ENCODE data around the gene ANK3. TPM values are rescaled to one million over a fixed set of nuclear protein-coding genes. Genes with fewer than 3 reads are reported as not detected.

The ANK3 gene
- total and polyA plus RNA-seq, 2 donors: 10.9 to 86.9 TPM

- 92% methylated on average over 1 of the region's 1 CpG for WGBS
- DNase-seq (ENCODE audit: extremely low spot score): no peak
Measured at GRCh38 chr10:60340973-60341372, 48.7 kb downstream of the ANK3 start.

DNA sequence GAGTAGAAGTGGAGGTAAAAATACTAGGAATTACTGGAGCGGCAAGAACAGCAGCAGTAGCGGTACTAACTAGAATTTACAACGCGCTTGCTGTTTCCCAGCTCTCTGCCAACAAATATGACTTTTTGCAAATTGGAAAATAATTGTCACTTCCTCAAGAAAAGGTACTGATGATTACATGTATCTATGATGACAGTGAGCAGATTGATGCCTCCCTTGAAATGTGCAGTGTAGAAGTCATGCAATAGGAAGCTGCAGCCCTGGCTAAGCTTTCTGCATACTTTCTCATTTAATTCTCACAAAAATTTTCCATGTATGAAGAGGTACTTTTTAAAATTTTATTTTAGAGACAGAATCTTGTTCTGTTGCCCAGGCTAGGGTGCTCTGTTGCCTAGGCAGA is 49.9 kb downstream of the ANK3 start:
- no peak overlapping the region for H3K4me3 ChIP-seq (ENCODE audit: low read depth, low read length)
- no peak for DNase-seq (ENCODE audit: extremely low spot score)
- WGBS: 81% methylated on average over 4 of the region's 4 CpGs
- H3K4me1 ChIP-seq (ENCODE audit: insufficient read depth): no peaks in the 10 kb centered on the region
- H3K36me3 ChIP-seq (ENCODE audit: insufficient read depth): no peaks in the 10 kb centered on the region
- no peak overlapping the region for H3K27ac ChIP-seq (ENCODE audit: low read depth)

More at GRCh38 chr10:60340973-60341372, 48.7 kb downstream of the ANK3 start:
- no peak overlapping the region for H3K27ac ChIP-seq (ENCODE audit: low read depth)
- H3K4me3 ChIP-seq (ENCODE audit: low read depth, low read length): no peak overlapping the region
- H3K36me3 ChIP-seq (ENCODE audit: insufficient read depth): no peaks in the 10 kb centered on the region
- H3K4me1 ChIP-seq (ENCODE audit: insufficient read depth): no peaks in the 10 kb centered on the region

DNA sequence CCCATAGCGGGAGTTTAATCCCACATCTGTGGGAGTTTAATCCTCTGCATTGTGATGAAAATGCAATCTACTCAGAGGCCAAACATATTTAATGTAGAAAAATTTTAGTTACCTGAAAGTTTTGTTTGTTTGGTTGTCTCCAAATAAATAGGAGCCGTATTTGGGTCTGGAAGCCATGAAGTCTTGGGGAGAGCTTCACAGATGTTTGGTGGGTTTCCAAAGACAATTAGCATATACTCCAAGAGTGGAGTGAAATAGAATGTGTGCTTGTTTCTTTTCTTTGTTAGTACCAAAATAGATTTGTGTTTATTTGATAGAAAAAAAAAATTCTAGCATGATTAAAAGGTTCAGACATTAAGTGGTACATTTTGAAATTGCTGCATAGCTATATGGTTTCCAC is 50.9 kb downstream of the ANK3 start:
- H3K36me3 ChIP-seq (ENCODE audit: insufficient read depth): no peaks in the 10 kb centered on the region
- WGBS: 89% methylated on average over 2 of the region's 2 CpGs

DNA sequence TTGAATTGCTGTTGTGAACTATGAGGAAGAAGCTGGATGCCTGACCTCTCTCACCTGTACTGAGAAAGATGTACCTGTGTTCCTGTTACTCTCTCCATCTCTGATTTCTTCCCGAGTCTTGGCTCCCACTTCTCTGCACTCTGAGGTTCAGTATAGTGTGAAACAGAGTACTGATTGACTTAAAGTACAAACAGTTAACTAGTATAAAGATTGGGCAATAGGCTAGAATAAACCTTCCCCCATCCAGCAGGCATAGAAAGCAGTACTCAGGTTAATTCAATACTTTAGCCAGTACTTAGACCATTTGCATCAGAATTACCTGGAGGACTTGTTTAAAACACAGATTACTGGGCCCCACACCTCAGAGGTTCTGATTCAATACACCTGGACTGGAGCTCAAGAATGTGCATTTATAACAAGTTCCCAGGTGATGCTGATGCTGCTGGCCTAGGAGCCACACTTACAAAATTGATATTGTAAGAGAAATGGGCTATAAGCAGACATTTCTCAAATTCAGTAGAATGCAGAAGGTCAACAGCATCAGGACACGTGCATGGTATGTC is 51.6 kb downstream of the ANK3 start:
- no peak for DNase-seq (ENCODE audit: extremely low spot score)
- 68% methylated on average over 2 of the region's 2 CpGs for WGBS
- no peaks in the 10 kb centered on the region for H3K36me3 ChIP-seq (ENCODE audit: insufficient read depth)

More for the DNA sequence above, 50.9 kb downstream of the ANK3 start:
- no peak for DNase-seq (ENCODE audit: extremely low spot score)
- Histone ChIP-seq H3K27ac (ENCODE audit: low read depth) (no peak overlapping the region), H3K4me1 (ENCODE audit: insufficient read depth) (no peaks in the 10 kb centered on the region), H3K4me3 (ENCODE audit: low read depth, low read length) (no peak overlapping the region)

GRCh38 chr10:60336901-60337630 is 52.6 kb downstream of the ANK3 start:
- H3K4me3 ChIP-seq (ENCODE audit: low read depth, low read length): no peak overlapping the region
- H3K36me3 ChIP-seq (ENCODE audit: insufficient read depth): no peaks in the 10 kb centered on the region
- 67% methylated on average over 3 of the region's 3 CpGs for WGBS
- no peaks in the 10 kb centered on the region for H3K4me1 ChIP-seq (ENCODE audit: insufficient read depth)
- DNase-seq (ENCODE audit: extremely low spot score): no peak
- no peak overlapping the region for H3K27ac ChIP-seq (ENCODE audit: low read depth)

More for the DNA sequence above, 51.6 kb downstream of the ANK3 start:
- no peaks in the 10 kb centered on the region for H3K4me1 ChIP-seq (ENCODE audit: insufficient read depth)
- H3K4me3 ChIP-seq (ENCODE audit: low read depth, low read length): no peak overlapping the region
- H3K27ac ChIP-seq (ENCODE audit: low read depth): no peak overlapping the region

- no peak overlapping the region for H3K27ac ChIP-seq (ENCODE audit: low read depth)
- DNase-seq (ENCODE audit: extremely low spot score): no peak
- 89% methylated on average over 5 of the region's 5 CpGs for WGBS
- H3K36me3 ChIP-seq (ENCODE audit: insufficient read depth): no peaks in the 10 kb centered on the region
- H3K4me3 ChIP-seq (ENCODE audit: low read depth, low read length): no peak overlapping the region
- H3K4me1 ChIP-seq (ENCODE audit: insufficient read depth): no peaks in the 10 kb centered on the region
Measured at GRCh38 chr10:60335708-60336107, 54.0 kb downstream of the ANK3 start.

GRCh38 chr10:60334991-60335390 is 54.7 kb downstream of the ANK3 start:
- no peaks in the 10 kb centered on the region for H3K36me3 ChIP-seq (ENCODE audit: insufficient read depth)
- no peaks in the 10 kb centered on the region for H3K4me1 ChIP-seq (ENCODE audit: insufficient read depth)
- no peak overlapping the region for H3K4me3 ChIP-seq (ENCODE audit: low read depth, low read length)
- DNase-seq (ENCODE audit: extremely low spot score): no peak
- WGBS: 61% methylated on average over 4 of the region's 4 CpGs
- no peak overlapping the region for H3K27ac ChIP-seq (ENCODE audit: low read depth)

- Histone ChIP-seq H3K36me3 (ENCODE audit: insufficient read depth) (no peaks in the 10 kb centered on the region), H3K27ac (ENCODE audit: low read depth) (no peak overlapping the region), H3K4me1 (ENCODE audit: insufficient read depth) (no peaks in the 10 kb centered on the region), H3K4me3 (ENCODE audit: low read depth, low read length) (no peak overlapping the region)
- 70% methylated on average over 2 of the region's 2 CpGs for WGBS
- no peak for DNase-seq (ENCODE audit: extremely low spot score)
Measured at GRCh38 chr10:60332371-60332770, 57.3 kb downstream of the ANK3 start.

GRCh38 chr10:60331886-60332285 is 57.8 kb downstream of the ANK3 start:
- no peak for DNase-seq (ENCODE audit: extremely low spot score)
- 93% methylated on average over 3 of the region's 3 CpGs for WGBS
- no peak overlapping the region for H3K4me3 ChIP-seq (ENCODE audit: low read depth, low read length)
- no peaks in the 10 kb centered on the region for H3K4me1 ChIP-seq (ENCODE audit: insufficient read depth)
- H3K36me3 ChIP-seq (ENCODE audit: insufficient read depth): no peaks in the 10 kb centered on the region
- no peak overlapping the region for H3K27ac ChIP-seq (ENCODE audit: low read depth)

DNA sequence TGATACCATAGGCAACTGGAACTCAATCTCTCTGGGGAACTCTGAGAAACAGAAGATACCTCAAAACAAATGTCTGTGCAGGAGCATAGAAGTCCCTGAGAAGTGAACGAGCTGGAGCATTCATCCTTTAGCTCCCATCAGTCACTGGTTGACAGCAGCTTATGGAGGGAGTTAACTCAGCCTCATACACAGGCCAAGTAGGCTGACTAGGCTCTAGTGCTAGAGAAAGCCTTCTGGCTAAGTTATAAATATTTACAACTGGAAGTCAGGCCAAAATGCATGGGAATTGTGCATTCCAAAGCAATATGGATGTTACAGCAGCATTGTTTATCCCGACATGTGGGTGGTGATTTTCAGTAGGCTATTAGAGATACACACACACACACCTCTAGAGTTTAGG is 66.5 kb downstream of the ANK3 start:
- no peaks in the 10 kb centered on the region for H3K36me3 ChIP-seq (ENCODE audit: insufficient read depth)
- H3K27ac ChIP-seq (ENCODE audit: low read depth): no peak overlapping the region
- DNase-seq (ENCODE audit: extremely low spot score): no peak
- H3K4me3 ChIP-seq (ENCODE audit: low read depth, low read length): no peak overlapping the region
- 41% methylated on average over 2 of the region's 2 CpGs for whole genome bisulfite sequencing
- no peaks in the 10 kb centered on the region for H3K4me1 ChIP-seq (ENCODE audit: insufficient read depth)

DNA sequence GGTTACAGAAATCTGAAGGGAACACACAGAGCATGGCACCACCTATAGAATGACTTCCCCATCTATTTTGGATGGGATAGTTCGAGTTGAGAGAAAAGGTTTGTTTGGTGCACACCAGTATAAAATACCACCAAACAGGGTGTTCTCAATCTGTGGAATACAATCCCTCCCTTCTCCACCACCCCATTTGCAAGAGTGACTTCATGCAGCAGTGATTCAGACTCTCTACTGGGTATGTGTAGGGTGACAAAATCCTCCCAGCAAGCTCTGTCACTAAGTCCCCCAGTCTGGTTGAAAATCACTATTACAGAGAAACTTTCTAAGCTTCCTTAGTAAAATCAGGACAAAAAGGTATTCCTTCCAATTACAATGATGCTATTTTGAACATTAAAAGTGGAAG is 69.0 kb downstream of the ANK3 start:
- H3K4me3 ChIP-seq (ENCODE audit: low read depth, low read length): no peak overlapping the region
- H3K27ac ChIP-seq (ENCODE audit: low read depth): no peak overlapping the region
- H3K4me1 ChIP-seq (ENCODE audit: insufficient read depth): no peaks in the 10 kb centered on the region
- H3K36me3 ChIP-seq (ENCODE audit: insufficient read depth): no peaks in the 10 kb centered on the region
- 95% methylated on average over 1 of the region's 1 CpG for WGBS
- no peak for DNase-seq (ENCODE audit: extremely low spot score)

DNA sequence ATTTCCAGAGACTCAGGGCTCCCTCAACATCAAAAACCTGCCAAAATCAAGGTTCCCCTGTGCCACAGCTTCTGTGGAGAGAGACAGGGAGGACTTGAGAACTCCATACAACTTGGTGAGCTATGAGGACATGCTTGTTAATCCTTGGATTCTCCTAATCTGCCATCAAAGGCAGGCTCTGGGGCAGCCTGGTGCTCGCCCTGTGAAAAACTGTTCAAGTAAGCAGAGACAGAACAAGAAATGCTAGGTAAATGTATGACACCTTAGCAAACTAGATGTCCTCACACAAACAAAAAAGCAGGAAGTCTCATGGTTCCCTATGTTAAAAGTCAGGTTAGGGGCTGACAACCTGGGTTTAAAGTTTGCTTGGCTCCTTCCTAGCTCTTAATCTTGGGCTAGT is 73.6 kb downstream of the ANK3 start:
- Histone ChIP-seq H3K4me1 (ENCODE audit: insufficient read depth) (no peaks in the 10 kb centered on the region), H3K36me3 (ENCODE audit: insufficient read depth) (no peaks in the 10 kb centered on the region), H3K4me3 (ENCODE audit: low read depth, low read length) (no peak overlapping the region), H3K27ac (ENCODE audit: low read depth) (no peak overlapping the region)
- WGBS: 94% methylated on average over 1 of the region's 1 CpG
- DNase-seq (ENCODE audit: extremely low spot score): no peak

DNA sequence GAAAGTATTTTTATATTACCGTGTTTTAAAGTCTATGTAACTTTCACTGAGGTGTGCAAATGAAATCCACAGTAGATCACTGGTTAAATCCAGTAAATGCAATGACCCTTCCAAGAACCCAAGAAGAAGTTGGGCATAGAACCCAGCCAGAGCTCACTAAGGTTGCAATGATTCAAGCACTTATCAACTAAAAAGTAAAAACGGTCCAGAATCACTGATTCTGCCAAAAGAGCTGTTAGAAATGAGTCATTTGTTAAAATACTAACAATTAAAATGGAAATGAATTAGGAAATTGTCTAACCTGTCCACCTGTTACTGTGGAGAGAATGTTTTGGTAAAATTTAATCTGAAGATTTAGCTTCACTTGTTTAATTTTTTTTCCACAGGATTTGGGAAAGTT is 74.4 kb downstream of the ANK3 start:
- no peak for DNase-seq (ENCODE audit: extremely low spot score)
- H3K36me3 ChIP-seq (ENCODE audit: insufficient read depth): no peaks in the 10 kb centered on the region
- H3K4me1 ChIP-seq (ENCODE audit: insufficient read depth): no peaks in the 10 kb centered on the region
- no peak overlapping the region for H3K27ac ChIP-seq (ENCODE audit: low read depth)
- H3K4me3 ChIP-seq (ENCODE audit: low read depth, low read length): no peak overlapping the region
- 69% methylated on average over 2 of the region's 2 CpGs for WGBS

DNA sequence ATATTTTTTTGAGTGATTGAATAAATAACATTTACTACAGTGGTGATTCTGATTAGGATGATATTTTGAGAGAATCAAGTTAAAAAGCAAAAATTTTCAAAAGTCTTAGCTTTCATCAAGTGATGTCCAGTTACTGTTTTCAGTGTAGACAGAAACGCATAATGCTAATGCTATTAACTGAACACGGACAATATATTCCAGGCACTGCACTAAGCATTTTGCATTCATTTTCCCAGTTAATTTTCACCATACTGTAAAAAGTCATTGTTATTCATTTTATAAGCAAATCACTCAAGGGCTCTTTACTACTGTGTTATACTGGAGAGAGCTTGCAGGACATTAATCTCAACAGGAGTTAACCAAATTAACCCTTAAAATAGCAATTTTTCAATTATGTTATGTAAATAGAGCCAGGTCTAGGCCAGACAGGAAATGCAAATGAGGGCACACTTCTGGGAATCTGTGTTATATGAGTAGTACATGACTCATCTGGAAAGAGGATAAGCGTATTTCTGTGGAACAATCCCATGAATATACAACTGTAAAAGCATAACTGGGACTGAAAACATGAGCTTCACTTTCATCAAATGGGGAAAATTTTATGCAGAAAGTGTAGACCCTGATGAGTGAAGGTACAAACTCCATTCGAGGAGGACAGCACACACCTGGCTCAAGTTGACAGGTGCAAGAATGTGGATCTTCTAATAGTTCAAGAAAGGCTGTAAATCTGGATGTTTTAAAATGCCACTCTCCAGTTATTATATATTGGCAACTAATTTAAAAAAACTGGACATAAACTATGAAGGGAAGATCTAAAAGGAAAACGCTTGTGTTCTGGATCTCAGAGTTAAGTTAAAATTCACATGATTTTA is 75.4 kb downstream of the ANK3 start:
- H3K27ac ChIP-seq (ENCODE audit: low read depth): no peak overlapping the region
- H3K36me3 ChIP-seq (ENCODE audit: insufficient read depth): no peaks in the 10 kb centered on the region
- no peaks in the 10 kb centered on the region for H3K4me1 ChIP-seq (ENCODE audit: insufficient read depth)
- DNase-seq (ENCODE audit: extremely low spot score): no peak
- WGBS: 75% methylated on average over 5 of the region's 5 CpGs
- H3K4me3 ChIP-seq (ENCODE audit: low read depth, low read length): no peak overlapping the region
